Rectal smooth muscle tissue (tissue), 1 donor: ENCODE measurements around the gene CDK9.
"Not testable (repeated sequence)": the region's sequence is repeated elsewhere in the genome, so short reads cannot be mapped to it uniquely, and the experiment has no call there.

Experiments
- H3K27ac ChIP-seq: one replicate; pipeline ENCODE4 v1.7.0; 2013; ENCODE audit warnings: low read depth, low read length, inconsistent platforms
- H3K27me3 ChIP-seq: one replicate; pipeline ENCODE4 v1.7.0; 2013; ENCODE audit warnings: low read length; ENCODE audit not compliant: control insufficient read depth, insufficient read depth
- H3K36me3 ChIP-seq: one replicate; pipeline ENCODE4 v1.7.0; 2013; ENCODE audit warnings: low read length; ENCODE audit not compliant: control insufficient read depth, insufficient read depth
- H3K4me1 ChIP-seq: one replicate; pipeline ENCODE4 v1.7.0; 2013; ENCODE audit warnings: low read length; ENCODE audit not compliant: control insufficient read depth, insufficient read depth
- H3K4me3 ChIP-seq: one replicate; pipeline ENCODE4 v1.7.0; 2013; ENCODE audit warnings: low read length
- H3K9ac ChIP-seq: one replicate; pipeline ENCODE4 v1.7.0; 2013; ENCODE audit warnings: low read length

The CDK9 gene

GRCh38 chr9:127832248-127832647 lies 46.4 kb downstream of the CDK9 start:
- Histone ChIP-seq H3K36me3 (no peaks in the 10 kb centered on the region), H3K27ac (no peak overlapping the region), H3K4me1 (peaks cover 6% of the 10 kb centered on the region), H3K9ac (no peak overlapping the region), H3K27me3 (no peaks in the 10 kb centered on the region), H3K4me3 (no peak overlapping the region)

GRCh38 chr9:127833555-127833954 lies 47.7 kb downstream of the CDK9 start:
- Histone ChIP-seq H3K4me1 (peaks cover 12% of the 10 kb centered on the region), H3K36me3 (no peaks in the 10 kb centered on the region), H3K4me3 (no peak overlapping the region), H3K27ac (no peak overlapping the region), H3K9ac (no peak overlapping the region), H3K27me3 (no peaks in the 10 kb centered on the region)

- Histone ChIP-seq H3K27me3 (no peaks in the 10 kb centered on the region), H3K27ac (peak overlapping the region; percentile 73), H3K9ac (peak overlapping the region; percentile 21), H3K4me1 (peaks cover 12% of the 10 kb centered on the region), H3K4me3 (peak overlapping the region; percentile 15), H3K36me3 (no peaks in the 10 kb centered on the region)
Measured at GRCh38 chr9:127835991-127836516, 50.2 kb downstream of the CDK9 start.

- Histone ChIP-seq H3K27ac (peak overlapping the region; percentile 73), H3K4me1 (peaks cover 12% of the 10 kb centered on the region), H3K4me3 (peak overlapping the region; percentile 21), H3K9ac (peak overlapping the region; percentile 21)
- not testable (repeated sequence) for H3K27me3 ChIP-seq, H3K36me3 ChIP-seq
Measured at GRCh38 chr9:127836561-127836960, 50.7 kb downstream of the CDK9 start.

GRCh38 chr9:127837346-127837745 lies 51.5 kb downstream of the CDK9 start:
- Histone ChIP-seq H3K27ac (no peak overlapping the region), H3K4me1 (peaks cover 12% of the 10 kb centered on the region), H3K4me3 (no peak overlapping the region), H3K27me3 (no peaks in the 10 kb centered on the region), H3K36me3 (no peaks in the 10 kb centered on the region), H3K9ac (no peak overlapping the region)

- H3K4me3 ChIP-seq, result no peak overlapping the region
- H3K4me1 ChIP-seq, result peaks cover 12% of the 10 kb centered on the region
- H3K9ac ChIP-seq, result no peak overlapping the region
- peak overlapping the region; percentile 76 for H3K27ac ChIP-seq
- no peaks in the 10 kb centered on the region for H3K27me3 ChIP-seq
- no peaks in the 10 kb centered on the region for H3K36me3 ChIP-seq
Measured at GRCh38 chr9:127838375-127839078, 52.7 kb downstream of the CDK9 start.
